ENCODE measurements around the gene ITPRID1.

GRCh38 chr7:31687024-31687748 lies 173.3 kb downstream of the ITPRID1 start, which contains the start of gene PPP1R17:
- TF ChIP-seq CTCF (IDR thresholded peaks at IDR 0.05 in 4 of 5, conservative IDR thresholded peaks at IDR 0.05 in 1 of 5) (no peak), POLR2A (IDR thresholded peaks at IDR 0.05) (no peak)

Data from gastrocnemius medialis (tissue), 4 donors.